Colonic mucosa (tissue), 4 donors: Measurements from ENCODE around the gene DNAJB14. TPM values are rescaled to one million over a fixed set of nuclear protein-coding genes. Genes with fewer than 3 reads are reported as not detected.

Experiments used
- DNase-seq: peaks from one replicate; pipeline ENCODE4 v3.0.0-alpha.2; 2020
- H3K27ac ChIP-seq: fragments of 200-600 bp; one replicate; pipeline ENCODE4 v1.8.0; 2021
- H3K27me3 ChIP-seq: fragments of 200-600 bp; one replicate; pipeline ENCODE4 v1.8.0; 2021
- H3K36me3 ChIP-seq: fragments of 200-600 bp; one replicate; pipeline ENCODE4 v1.8.0; 2021
- H3K4me1 ChIP-seq: fragments of 200-600 bp; one replicate; pipeline ENCODE4 v1.8.0; 2021; ENCODE audit warnings: mild to moderate bottlenecking
- H3K4me3 ChIP-seq: fragments of 200-600 bp; one replicate; pipeline ENCODE4 v1.8.0; 2021
- H3K9ac ChIP-seq, 2 donors: one replicate each; pipeline ENCODE4 v1.7.0; 2013; ENCODE audit warnings: control low read depth in 2 of 2, low read depth in 2 of 2, low read length in 2 of 2
- H3K9me3 ChIP-seq: fragments of 200-600 bp; one replicate; pipeline ENCODE4 v1.8.0; 2021
- intact Hi-C: fragments of 100-400 bp; cut with DNase I; formaldehyde crosslinking; loops from one replicate; pipeline ENCODE4 v1.14.1; 2022
- total RNA-seq, 2 donors: library from RNA; stranded (reverse); fragmentation: NEBNext Ultra II Directional in 1 of 2; extraction: Animal tissue kit (Norgen Biotek cat#: 25700) in 1 of 2; gene quantifications; one replicate each; pipeline ENCODE4 v1.2.1, GENCODE V29; 2021
- TF ChIP-seq, protein P1 (sequence below): fragments of 200-600 bp; IDR thresholded peaks from one replicate; pipeline ENCODE4 v1.8.0; 2022; ENCODE audit warnings: antibody characterized with exemption, mild to moderate bottlenecking
- donor health status: healthy.
- donor health status: DM: no; HTN: no; CAD: no.
- donor health status: DM: no; HTN: no; CAD: no.

DNAJB14 gene
- total RNA-seq, 2 donors from 2014 or later, result 41.9 to 57.2 TPM

- Histone ChIP-seq H3K27me3 (no peaks in the 10 kb centered on the region), H3K9me3 (no peaks in the 10 kb centered on the region), H3K27ac (peak overlapping the region; percentile 94), H3K36me3 (no peaks in the 10 kb centered on the region), H3K9ac (peak overlapping the region; percentile 87 to 95), H3K4me3 (peak overlapping the region; percentile 69), H3K4me1 (peaks cover 14% of the 10 kb centered on the region)
- DNase-seq, result peak; percentile 97
- intact Hi-C loops, result loop anchor here (5.0 kb wide), 3 partner anchors 57 to 387 kb away; partner anchors contain the start of genes LAMTOR3 and TRMT10A
- TF ChIP-seq, protein P1, sequence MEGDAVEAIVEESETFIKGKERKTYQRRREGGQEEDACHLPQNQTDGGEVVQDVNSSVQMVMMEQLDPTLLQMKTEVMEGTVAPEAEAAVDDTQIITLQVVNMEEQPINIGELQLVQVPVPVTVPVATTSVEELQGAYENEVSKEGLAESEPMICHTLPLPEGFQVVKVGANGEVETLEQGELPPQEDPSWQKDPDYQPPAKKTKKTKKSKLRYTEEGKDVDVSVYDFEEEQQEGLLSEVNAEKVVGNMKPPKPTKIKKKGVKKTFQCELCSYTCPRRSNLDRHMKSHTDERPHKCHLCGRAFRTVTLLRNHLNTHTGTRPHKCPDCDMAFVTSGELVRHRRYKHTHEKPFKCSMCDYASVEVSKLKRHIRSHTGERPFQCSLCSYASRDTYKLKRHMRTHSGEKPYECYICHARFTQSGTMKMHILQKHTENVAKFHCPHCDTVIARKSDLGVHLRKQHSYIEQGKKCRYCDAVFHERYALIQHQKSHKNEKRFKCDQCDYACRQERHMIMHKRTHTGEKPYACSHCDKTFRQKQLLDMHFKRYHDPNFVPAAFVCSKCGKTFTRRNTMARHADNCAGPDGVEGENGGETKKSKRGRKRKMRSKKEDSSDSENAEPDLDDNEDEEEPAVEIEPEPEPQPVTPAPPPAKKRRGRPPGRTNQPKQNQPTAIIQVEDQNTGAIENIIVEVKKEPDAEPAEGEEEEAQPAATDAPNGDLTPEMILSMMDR, result peak; percentile 74
Measured at GRCh38 chr4:99949034-99949998, 2.9 kb upstream of the DNAJB14 start.

- no peak overlapping the region for H3K4me3 ChIP-seq
- H3K27me3 ChIP-seq, result no peaks in the 10 kb centered on the region
Measured at GRCh38 chr4:99947608-99948007, 1.2 kb upstream of the DNAJB14 start.

GRCh38 chr4:99947190-99947578 lies 766 bp upstream of the DNAJB14 start:
- Histone ChIP-seq H3K27me3 (no peaks in the 10 kb centered on the region), H3K4me3 (peak overlapping the region; percentile 96), H3K4me1 (peaks cover 14% of the 10 kb centered on the region), H3K36me3 (no peaks in the 10 kb centered on the region), H3K9ac (peak overlapping the region; percentile 85 to 87), H3K9me3 (no peaks in the 10 kb centered on the region), H3K27ac (peak overlapping the region; percentile 98)
- intact Hi-C loops, result loop anchor here (5.0 kb wide), 3 partner anchors 55 to 385 kb away; partner anchors contain the start of genes LAMTOR3 and TRMT10A
- DNase-seq, result no peak
- TF ChIP-seq, protein P1, result no peak

More at GRCh38 chr4:99947608-99948007, 1.2 kb upstream of the DNAJB14 start:
- no peaks in the 10 kb centered on the region for H3K36me3 ChIP-seq
- DNase-seq, result no peak
- peak overlapping the region; percentile 98 for H3K27ac ChIP-seq
- TF ChIP-seq, protein P1, result no peak
- peak overlapping the region; percentile 85 to 87 for H3K9ac ChIP-seq
- no peaks in the 10 kb centered on the region for H3K9me3 ChIP-seq
- intact Hi-C loops, result loop anchor here (5.0 kb wide), 3 partner anchors 55 to 385 kb away; partner anchors contain the start of genes LAMTOR3 and TRMT10A
- H3K4me1 ChIP-seq, result peaks cover 14% of the 10 kb centered on the region

DNA sequence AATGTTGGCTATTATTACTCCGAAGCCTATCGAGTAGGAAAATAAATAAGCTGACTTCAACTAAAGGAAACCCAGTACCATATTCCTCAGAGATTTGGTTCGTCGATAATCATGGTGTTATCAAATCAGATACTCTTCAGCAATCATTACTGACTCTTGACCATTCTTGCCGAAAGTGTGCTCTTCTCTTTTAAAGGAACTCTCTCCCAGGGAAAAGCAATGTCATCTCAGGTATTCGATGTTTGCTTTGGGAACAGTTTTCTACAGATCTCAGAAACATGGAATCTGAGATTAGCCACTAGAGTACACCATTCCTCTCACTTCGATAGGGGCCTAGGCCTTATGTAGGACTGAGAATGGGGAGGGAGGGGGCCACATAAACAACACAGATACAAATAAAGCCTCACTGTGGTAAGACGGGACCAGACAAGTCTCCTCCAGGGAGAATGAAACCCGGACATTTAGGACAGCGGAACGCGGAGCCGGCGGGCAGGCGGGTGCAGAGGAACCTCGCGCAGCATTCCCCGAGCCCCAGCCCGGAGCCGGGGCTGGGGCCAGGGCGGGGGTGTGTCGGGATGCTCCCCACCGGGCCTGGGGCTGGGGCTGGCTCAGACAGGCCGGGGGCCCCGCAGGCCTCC lies 581 bp downstream of the DNAJB14 start:
- intact Hi-C loops, result loop anchor here (5.0 kb wide), 3 partner anchors 54 to 384 kb away; partner anchors contain the start of genes LAMTOR3 and TRMT10A

More for the DNA sequence above, 581 bp downstream of the DNAJB14 start:
- Histone ChIP-seq H3K9ac (peak overlapping the region; percentile 77 to 85), H3K4me3 (peak overlapping the region; percentile 96), H3K4me1 (peaks cover 10% of the 10 kb centered on the region), H3K9me3 (no peaks in the 10 kb centered on the region), H3K27me3 (no peaks in the 10 kb centered on the region), H3K27ac (peak overlapping the region; percentile 98), H3K36me3 (no peaks in the 10 kb centered on the region)
- TF ChIP-seq, protein P1, result no peak
- DNase-seq, result peak; percentile 42
